ENCODE measurements around the gene SPTBN2.
"Not testable (repeated sequence)": the region's sequence is repeated elsewhere in the genome, so short reads cannot be mapped to it uniquely, and the experiment has no call there.

SPTBN2 gene

GRCh38 chr11:66724167-66724566 is 4.8 kb downstream of the SPTBN2 start:
- not testable (repeated sequence) for DNase-seq (ENCODE audit: low read depth)

GRCh38 chr11:66723693-66724092 is 5.3 kb downstream of the SPTBN2 start:
- no peak for DNase-seq (ENCODE audit: low read depth)

GRCh38 chr11:66722745-66723651 is 6.0 kb downstream of the SPTBN2 start:
- DNase-seq (ENCODE audit: low read depth) = no peak

GRCh38 chr11:66721939-66722338 is 7.1 kb downstream of the SPTBN2 start:
- DNase-seq (ENCODE audit: low read depth) = no peak

GRCh38 chr11:66720899-66721470 is 8.0 kb downstream of the SPTBN2 start:
- no peak for DNase-seq (ENCODE audit: low read depth)

- no peak for DNase-seq (ENCODE audit: low read depth)
These were observed 8.7 kb downstream of the SPTBN2 start for GRCh38 chr11:66720223-66720898.

GRCh38 chr11:66719111-66719872 is 9.7 kb downstream of the SPTBN2 start:
- no peak for DNase-seq (ENCODE audit: low read depth)

- DNase-seq (ENCODE audit: low read depth) = no peak
These were observed 10.6 kb downstream of the SPTBN2 start for GRCh38 chr11:66718320-66718971.

GRCh38 chr11:66717925-66718319 is 11.1 kb downstream of the SPTBN2 start:
- no peak for DNase-seq (ENCODE audit: low read depth)

GRCh38 chr11:66716996-66717395 is 12.0 kb downstream of the SPTBN2 start:
- DNase-seq (ENCODE audit: low read depth) = no peak

GRCh38 chr11:66715346-66716085 is 13.5 kb downstream of the SPTBN2 start:
- DNase-seq (ENCODE audit: low read depth) = no peak

- DNase-seq (ENCODE audit: low read depth) = no peak
These were observed 15.1 kb downstream of the SPTBN2 start for GRCh38 chr11:66713746-66714480.

GRCh38 chr11:66710384-66710930 is 18.6 kb downstream of the SPTBN2 start:
- DNase-seq (ENCODE audit: low read depth) = no peak

GRCh38 chr11:66708701-66709100 is 20.3 kb downstream of the SPTBN2 start:
- DNase-seq (ENCODE audit: low read depth) = no peak

GRCh38 chr11:66708094-66708493 is 20.9 kb downstream of the SPTBN2 start:
- DNase-seq (ENCODE audit: low read depth) = no peak

- DNase-seq (ENCODE audit: low read depth) = no peak
These were observed 21.5 kb downstream of the SPTBN2 start for GRCh38 chr11:66707486-66707885.

GRCh38 chr11:66706989-66707388 is 22.0 kb downstream of the SPTBN2 start:
- DNase-seq (ENCODE audit: low read depth) = no peak

- no peak for DNase-seq (ENCODE audit: low read depth)
These were observed 23.3 kb downstream of the SPTBN2 start for GRCh38 chr11:66705587-66706335.

- DNase-seq (ENCODE audit: low read depth) = no peak
These were observed 24.2 kb downstream of the SPTBN2 start for GRCh38 chr11:66704659-66705360.
